GM21737 (cell line): Measurements from ENCODE around the gene C14orf119.

ENCODE experiments used
- ATAC-seq: cut with Tn5 transposase; IDR thresholded peaks from one replicate; pipeline ENCODE4 v1.9.1; 2021; ENCODE audit warnings: mild to moderate bottlenecking, moderate library complexity; ENCODE audit not compliant: unreplicated experiment

Gene C14orf119

DNA sequence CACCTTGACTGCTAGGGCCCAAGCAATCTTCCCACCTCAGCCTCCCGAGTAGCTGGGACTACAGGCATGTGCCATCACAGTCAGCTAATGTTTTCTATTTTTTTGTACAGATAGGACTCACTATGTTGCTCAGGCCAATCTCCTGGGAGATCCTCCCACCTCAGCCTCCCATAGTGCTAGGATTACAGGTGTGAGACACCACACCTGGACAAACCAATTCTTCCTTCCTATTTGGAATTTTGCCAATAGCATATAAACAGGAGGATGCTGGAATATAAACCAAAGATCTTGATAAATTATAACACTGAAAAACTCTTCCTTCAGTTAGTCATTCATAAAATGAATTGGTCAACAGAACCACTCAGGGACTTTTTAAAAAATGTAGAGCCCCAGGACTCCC lies 8.7 kb upstream of the C14orf119 start:
- ATAC-seq = no peak

DNA sequence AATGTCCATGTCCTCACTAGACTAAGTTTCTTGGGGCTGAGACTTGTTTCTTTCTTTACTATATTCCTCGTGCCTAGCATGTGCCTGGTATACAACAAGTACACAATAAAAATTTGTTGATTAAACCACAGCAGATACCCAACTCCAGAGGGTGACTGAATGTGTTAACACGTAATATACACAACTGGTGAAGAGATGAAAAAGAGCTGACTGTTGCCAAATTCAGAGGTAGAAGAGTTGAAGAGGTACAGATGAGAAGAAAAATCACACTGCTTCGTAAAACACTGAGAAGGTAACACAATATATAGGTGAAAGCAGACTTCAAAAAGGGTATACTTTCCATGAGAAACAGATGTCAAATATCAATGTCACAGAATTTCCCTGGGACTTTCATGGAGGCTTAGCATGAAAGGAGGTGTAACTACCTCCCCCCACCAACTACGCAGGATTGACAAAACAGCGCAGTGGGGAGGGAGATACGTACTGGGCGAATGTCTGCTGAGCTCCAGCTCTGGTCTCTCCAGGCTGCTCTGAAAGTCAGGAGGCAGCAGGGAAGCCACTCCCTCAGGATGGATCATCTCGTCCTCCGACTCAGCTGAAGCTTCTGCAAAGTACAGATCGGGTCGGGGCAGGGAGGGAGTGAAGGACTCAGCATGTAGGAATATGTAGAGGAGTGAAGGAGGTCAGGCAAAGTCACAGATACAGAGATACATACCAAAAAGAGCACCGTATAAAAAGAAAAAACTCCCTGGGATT lies 5.6 kb upstream of the C14orf119 start:
- ATAC-seq = no peak

- no peak for ATAC-seq
Measured at GRCh38 chr14:23090254-23090636, 5.1 kb upstream of the C14orf119 start.

GRCh38 chr14:23091294-23092225 lies 3.7 kb upstream of the C14orf119 start:
- ATAC-seq = no peak

GRCh38 chr14:23093104-23093503 lies 2.2 kb upstream of the C14orf119 start:
- ATAC-seq = no peak

GRCh38 chr14:23093526-23093925 lies 1.8 kb upstream of the C14orf119 start:
- no peak for ATAC-seq

GRCh38 chr14:23093991-23094665 lies 1.2 kb upstream of the C14orf119 start:
- no peak for ATAC-seq

GRCh38 chr14:23094666-23095195 lies 574 bp upstream of the C14orf119 start, which contains the start of gene ACIN1:
ACIN1 (minus strand) TSS chr14:23095136; CDS start chr14:23095112, 24 bp downstream.
- ATAC-seq = peak; percentile 27

GRCh38 chr14:23097786-23098185 lies 2.5 kb downstream of the C14orf119 start:
- ATAC-seq = no peak

DNA sequence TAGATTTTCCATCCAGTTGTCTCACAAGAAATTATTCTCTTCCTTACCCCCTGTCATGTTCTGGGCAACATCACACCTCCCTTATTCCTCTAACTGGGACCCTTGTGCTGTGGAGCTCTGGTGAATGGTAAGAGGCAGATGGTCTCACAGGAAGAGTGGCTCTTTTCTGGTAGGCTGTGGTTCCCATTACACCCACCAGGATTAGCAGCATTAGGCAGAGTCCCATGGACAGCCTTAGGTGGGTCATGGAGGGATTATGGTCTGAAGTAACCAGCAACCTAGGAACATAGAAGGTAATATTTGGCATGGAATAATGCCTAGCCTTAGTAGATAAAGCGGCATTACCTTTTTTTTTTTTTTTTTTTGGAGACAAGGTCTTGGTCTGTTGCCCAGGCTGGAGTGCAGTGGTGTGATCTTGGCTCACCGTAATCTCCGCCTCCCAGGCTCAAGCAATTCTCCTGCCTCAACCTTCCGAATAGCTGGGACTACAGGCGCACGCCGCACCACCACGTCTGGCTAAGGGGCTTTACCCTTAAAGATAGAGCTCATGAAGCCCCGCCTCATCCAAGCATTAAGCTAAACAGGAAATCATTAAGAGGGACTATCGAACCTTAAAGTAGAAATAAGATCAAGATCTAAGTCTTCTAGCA lies 4.0 kb downstream of the C14orf119 start:
- no peak for ATAC-seq

GRCh38 chr14:23101213-23101970 lies 6.1 kb downstream of the C14orf119 start:
- no peak for ATAC-seq

DNA sequence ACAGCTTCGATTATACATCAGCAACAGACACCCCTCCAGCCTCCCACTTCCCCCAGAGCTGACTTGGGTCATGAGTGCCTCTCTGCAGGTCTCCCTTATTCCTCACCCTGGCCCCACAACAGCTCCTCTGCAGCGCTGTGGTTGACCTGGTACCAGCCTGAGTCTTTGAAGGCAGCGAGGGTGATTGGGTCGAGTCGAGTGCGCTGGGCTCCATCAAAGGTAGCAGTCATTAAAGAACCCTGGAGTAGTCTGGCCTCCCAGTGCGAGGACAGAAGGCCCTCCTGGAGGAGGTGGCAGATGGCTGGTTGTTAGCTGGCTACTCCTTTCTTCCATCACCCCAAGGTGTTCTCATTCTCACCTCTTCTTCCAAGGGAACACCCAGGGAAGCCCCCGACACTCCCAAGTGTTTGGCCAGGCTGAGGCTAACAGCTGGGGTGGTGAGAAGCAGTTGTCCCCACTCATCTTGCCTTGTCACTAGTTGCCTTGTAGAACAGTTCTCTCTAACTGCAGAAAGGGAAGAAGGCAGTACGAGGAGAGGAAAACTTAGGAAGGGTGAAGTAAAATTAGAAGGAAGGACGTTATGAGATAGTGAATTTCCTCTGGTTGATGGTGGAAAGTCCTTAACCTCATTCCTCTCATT lies 6.8 kb downstream of the C14orf119 start:
- ATAC-seq = no peak

- no peak for ATAC-seq
Measured at GRCh38 chr14:23102801-23103200, 7.5 kb downstream of the C14orf119 start.

- no peak for ATAC-seq
Measured at GRCh38 chr14:23103581-23103980, 8.3 kb downstream of the C14orf119 start.

- ATAC-seq = no peak
Measured at GRCh38 chr14:23104070-23104590, 8.8 kb downstream of the C14orf119 start.

- ATAC-seq = no peak
Measured at GRCh38 chr14:23104591-23105347, 9.5 kb downstream of the C14orf119 start, which contains the start of gene CIROP. CIROP (minus strand) TSS chr14:23104989; CDS start chr14:23104920, 69 bp downstream.

GRCh38 chr14:23105348-23105824 lies 10.1 kb downstream of the C14orf119 start:
- ATAC-seq = no peak

GRCh38 chr14:23106747-23107045 lies 11.4 kb downstream of the C14orf119 start:
- no peak for ATAC-seq
